CD4-positive, alpha-beta memory T cell (primary cell): ENCODE measurements around the gene ACTN1. TPM values are rescaled to one million over a fixed set of nuclear protein-coding genes. Genes with fewer than 3 reads are reported as not detected.
A peak's percentile ranks its signal among the peaks of the same experiment; 100 is the strongest.

Experiments used
- CTCF ChIA-PET: fragments of 350-600 bp; sonication (Branson Sonifier 250); formaldehyde crosslinking; loops from one replicate; lab custom pipeline; 2021; ENCODE audit warnings: inconsistent platforms; ENCODE audit not compliant: partially characterized antibody; lab: Charles Lee
- POLR2A ChIA-PET: fragments of 350-600 bp; sonication (Branson Sonifier 250); formaldehyde crosslinking; loops from one replicate; lab custom pipeline; 2021; ENCODE audit not compliant: partially characterized antibody; lab: Charles Lee
- DNase-seq, 5 donors: peaks; one replicate each; pipeline versions ENCODE4 v3.0.0 to v3.0.0-alpha.2; 2020 to 2022; ENCODE audit warnings: mixed read lengths in 1 of 5
- H3K27ac ChIP-seq: one replicate; pipeline ENCODE4 v1.7.0; 2013; ENCODE audit warnings: low read depth, low read length
- H3K27me3 ChIP-seq: 2 replicates; pipeline ENCODE4 v1.7.0; 2013; ENCODE audit warnings: mild to moderate bottlenecking, low read length, moderate library complexity; ENCODE audit not compliant: insufficient read depth
- H3K36me3 ChIP-seq: 2 replicates; pipeline ENCODE4 v1.7.0; 2013; ENCODE audit warnings: mild to moderate bottlenecking, low read length, moderate library complexity; ENCODE audit not compliant: insufficient read depth
- H3K4me1 ChIP-seq: 2 replicates; pipeline ENCODE4 v1.7.0; 2013; ENCODE audit warnings: mild to moderate bottlenecking, low read length, moderate library complexity; ENCODE audit not compliant: insufficient read depth
- H3K4me3 ChIP-seq, 2 donors: one replicate each; pipeline ENCODE4 v1.7.0; 2013; ENCODE audit warnings: low read length in 2 of 2, mild to moderate bottlenecking in 1 of 2
- H3K9me3 ChIP-seq, 2 donors: one replicate each; pipeline ENCODE4 v1.7.0; 2013; ENCODE audit warnings: low read length in 2 of 2, control low read depth in 1 of 2; ENCODE audit not compliant: control insufficient read depth in 1 of 2
- H3K27ac Mint-ChIP-seq, 7 donors: one replicate each; pipeline ENCODE4 v1.8.0; 2020 to 2021; ENCODE audit warnings: mixed read lengths in 7 of 7, mild to moderate bottlenecking in 6 of 7, inconsistent platforms in 3 of 7, moderate library complexity in 3 of 7
- H3K27me3 Mint-ChIP-seq, 2 donors: one replicate each; pipeline ENCODE4 v1.8.0; 2020 to 2021; ENCODE audit warnings: mixed read lengths in 2 of 2
- H3K36me3 Mint-ChIP-seq, 2 donors: one replicate each; pipeline ENCODE4 v1.8.0; 2020 to 2021; ENCODE audit warnings: mixed read lengths in 2 of 2, inconsistent platforms in 1 of 2, mild to moderate bottlenecking in 1 of 2
- H3K4me1 Mint-ChIP-seq, 4 donors: one replicate each; pipeline ENCODE4 v1.8.0; 2020 to 2021; ENCODE audit warnings: mixed read lengths in 4 of 4, mild to moderate bottlenecking in 1 of 4
- H3K4me3 Mint-ChIP-seq, 8 donors: one replicate each; pipeline ENCODE4 v1.8.0; 2020 to 2021; ENCODE audit warnings: mixed read lengths in 8 of 8, mild to moderate bottlenecking in 7 of 8, moderate library complexity in 6 of 8, inconsistent platforms in 3 of 8
- H3K9me3 Mint-ChIP-seq, 8 donors: one replicate each; pipeline ENCODE4 v1.8.0; 2020 to 2021; ENCODE audit warnings: mixed read lengths in 8 of 8, mild to moderate bottlenecking in 5 of 8, inconsistent platforms in 3 of 8, moderate library complexity in 1 of 8
- intact Hi-C: fragments of 100-400 bp; cut with micrococcal nuclease; formaldehyde crosslinking; loops from one replicate; pipeline ENCODE4 v1.15.1; 2023
- polyA plus RNA-seq, 2 donors: library from polyadenylated mRNA; unstranded; fragments of 300-500 nt; fragmentation: Illumina TruSeq; gene quantifications; one replicate each; pipeline ENCODE4 v1.2.3, GENCODE V29; 2021
- total RNA-seq, 2 experiments: library from RNA; stranded (reverse); gene quantifications; one replicate each; pipeline ENCODE4 v1.2.3, GENCODE V29; 2021

ACTN1 gene
- total and polyA plus RNA-seq, 4 experiments from 2014 or later, result 33.6 to 75.1 (median 67.0) TPM

- intact Hi-C loops, result no loop called here
- no peaks in the 10 kb centered on the region for H3K9me3 Mint-ChIP-seq
- peaks cover 0 to 2% of the 10 kb centered on the region in 2 donors for H3K36me3 Mint-ChIP-seq
- ChIA-PET POLR2A (no interaction called here), CTCF (no interaction called here)
- Histone ChIP-seq H3K27me3 (no peaks in the 10 kb centered on the region), H3K4me1 (peaks cover 21% of the 10 kb centered on the region), H3K9me3 (no peaks in the 10 kb centered on the region), H3K36me3 (no peaks in the 10 kb centered on the region), H3K4me3 (no peak overlapping the region), H3K27ac (no peak overlapping the region)
- no peaks in the 10 kb centered on the region for H3K27me3 Mint-ChIP-seq
- peaks cover 9 to 32% (median 22%) of the 10 kb centered on the region in 4 donors for H3K4me1 Mint-ChIP-seq
- H3K27ac Mint-ChIP-seq, result no peak overlapping the region
- no peak for DNase-seq
- H3K4me3 Mint-ChIP-seq, result no peak overlapping the region
These were observed 45.0 kb downstream of the ACTN1 start for GRCh38 chr14:68934066-68934465.

- Histone ChIP-seq H3K27me3 (no peaks in the 10 kb centered on the region), H3K27ac (no peak overlapping the region), H3K9me3 (no peaks in the 10 kb centered on the region), H3K36me3 (no peaks in the 10 kb centered on the region), H3K4me1 (peaks cover 8% of the 10 kb centered on the region), H3K4me3 (no peak overlapping the region)
- CTCF ChIA-PET, result no interaction called here
- Mint-ChIP-seq H3K4me1 (peaks cover 11 to 27% (median 18%) of the 10 kb centered on the region in 4 donors), H3K27ac (no peak overlapping the region), H3K4me3 (no peak overlapping the region), H3K27me3 (no peaks in the 10 kb centered on the region), H3K36me3 (peaks cover 0 to 2% of the 10 kb centered on the region in 2 donors), H3K9me3 (no peaks in the 10 kb centered on the region)
- no peak for DNase-seq
- POLR2A ChIA-PET, result interaction anchor here (1.3 kb wide), 1 partner anchor 7 kb away, joined by 4 read pairs; no protein-coding TSS in a partner anchor
- intact Hi-C loops, result no loop called here
These were observed 46.4 kb downstream of the ACTN1 start for GRCh38 chr14:68932686-68933085.

GRCh38 chr14:68932231-68932630, 46.9 kb downstream of the ACTN1 start:
- Histone ChIP-seq H3K4me3 (no peak overlapping the region), H3K27ac (no peak overlapping the region), H3K27me3 (no peaks in the 10 kb centered on the region), H3K4me1 (peaks cover 4% of the 10 kb centered on the region), H3K9me3 (no peaks in the 10 kb centered on the region), H3K36me3 (no peaks in the 10 kb centered on the region)
- intact Hi-C loops, result no loop called here
- POLR2A ChIA-PET, result interaction anchor here (1.3 kb wide), 1 partner anchor 8 kb away, joined by 4 read pairs; no protein-coding TSS in a partner anchor
- Mint-ChIP-seq H3K9me3 (no peaks in the 10 kb centered on the region), H3K4me1 (peaks cover 11 to 25% (median 17%) of the 10 kb centered on the region in 4 donors), H3K27me3 (no peaks in the 10 kb centered on the region), H3K36me3 (peaks cover 2% of the 10 kb centered on the region in 2 donors), H3K27ac (peak overlapping the region in 2 of 7 donors; percentile 36 to 67), H3K4me3 (no peak overlapping the region)
- no peak for DNase-seq
- CTCF ChIA-PET, result interaction anchor here (1.0 kb wide), 1 partner anchor 20 kb away, joined by 4 read pairs; no protein-coding TSS in a partner anchor

GRCh38 chr14:68931474-68932051, 47.5 kb downstream of the ACTN1 start:
- intact Hi-C loops, result no loop called here
- DNase-seq, result no peak
- peaks cover 2 to 6% (median 4%) of the 10 kb centered on the region in 8 donors for H3K9me3 Mint-ChIP-seq
- Histone ChIP-seq H3K9me3 (no peaks in the 10 kb centered on the region), H3K36me3 (no peaks in the 10 kb centered on the region), H3K27me3 (no peaks in the 10 kb centered on the region), H3K27ac (no peak overlapping the region), H3K4me3 (no peak overlapping the region), H3K4me1 (peaks cover 4% of the 10 kb centered on the region)
- H3K4me3 Mint-ChIP-seq, result no peak overlapping the region
- peak overlapping the region in 2 of 7 donors; percentile 57 to 70 for H3K27ac Mint-ChIP-seq
- ChIA-PET POLR2A (interaction anchor here (1.3 kb wide), 1 partner anchor 9 kb away, joined by 4 read pairs; no protein-coding TSS in a partner anchor), CTCF (interaction anchor here (1.0 kb wide), 1 partner anchor 19 kb away, joined by 4 read pairs; no protein-coding TSS in a partner anchor)
- no peaks in the 10 kb centered on the region for H3K27me3 Mint-ChIP-seq
- peaks cover 11 to 25% (median 17%) of the 10 kb centered on the region in 4 donors for H3K4me1 Mint-ChIP-seq
- peaks cover 8 to 9% of the 10 kb centered on the region in 2 donors for H3K36me3 Mint-ChIP-seq

- Mint-ChIP-seq H3K27me3 (no peaks in the 10 kb centered on the region), H3K4me3 (no peak overlapping the region), H3K9me3 (peaks cover 5 to 11% (median 8%) of the 10 kb centered on the region in 8 donors), H3K27ac (peak overlapping the region in 3 of 7 donors; percentile 23 to 70 (median 52)), H3K4me1 (peaks cover 11 to 25% (median 17%) of the 10 kb centered on the region in 4 donors), H3K36me3 (peaks cover 12 to 13% of the 10 kb centered on the region in 2 donors)
- no peak overlapping the region for H3K4me3 ChIP-seq
- H3K4me1 ChIP-seq, result no peaks in the 10 kb centered on the region
- no peaks in the 10 kb centered on the region for H3K36me3 ChIP-seq
- POLR2A ChIA-PET, result no interaction called here
- H3K9me3 ChIP-seq, result no peaks in the 10 kb centered on the region
- no peak for DNase-seq
- no peak overlapping the region for H3K27ac ChIP-seq
- no peaks in the 10 kb centered on the region for H3K27me3 ChIP-seq
- CTCF ChIA-PET, result interaction anchor here (1.0 to 1.6 kb wide), 2 partner anchors 18 kb away, joined by 4 read pairs; no protein-coding TSS in a partner anchor
- intact Hi-C loops, result no loop called here
These were observed 48.0 kb downstream of the ACTN1 start for GRCh38 chr14:68931063-68931462.

- Histone ChIP-seq H3K27me3 (no peaks in the 10 kb centered on the region), H3K9me3 (no peaks in the 10 kb centered on the region), H3K27ac (no peak overlapping the region), H3K4me1 (no peaks in the 10 kb centered on the region), H3K36me3 (no peaks in the 10 kb centered on the region), H3K4me3 (no peak overlapping the region)
- ChIA-PET POLR2A (no interaction called here), CTCF (interaction anchor here (1.6 kb wide), 1 partner anchor 17 kb away, joined by 4 read pairs; no protein-coding TSS in a partner anchor)
- H3K9me3 Mint-ChIP-seq, result peaks cover 5 to 18% (median 12%) of the 10 kb centered on the region in 8 donors
- peaks cover 11 to 24% (median 17%) of the 10 kb centered on the region in 4 donors for H3K4me1 Mint-ChIP-seq
- DNase-seq, result no peak
- H3K27me3 Mint-ChIP-seq, result no peaks in the 10 kb centered on the region
- peak overlapping the region in 1 of 8 donors; percentile 17 for H3K4me3 Mint-ChIP-seq
- H3K36me3 Mint-ChIP-seq, result peaks cover 23 to 24% of the 10 kb centered on the region in 2 donors
- no peak overlapping the region for H3K27ac Mint-ChIP-seq
- intact Hi-C loops, result no loop called here
These were observed 49.3 kb downstream of the ACTN1 start for GRCh38 chr14:68929623-68930307.
